PC-9 (cell line): ENCODE results near the gene DACH1. TPM values are rescaled to one million over a fixed set of nuclear protein-coding genes. Genes with fewer than 3 reads are reported as not detected.

Experiments
- BruUV-seq: library from RNA; stranded (reverse); fragments of 400-500 nt; replicated peaks from 2 replicates; lab custom pipeline; 2021; lab: Mats Ljungman, UMichigan
- CTCF ChIA-PET: fragments of 300-600 bp; sonication (Branson Sonifier 250); formaldehyde crosslinking; loops from one replicate; lab custom pipeline; 2022; ENCODE audit warnings: antibody characterized with exemption; lab: Charles Lee
- POLR2A ChIA-PET: fragments of 300-600 bp; sonication (Branson Sonifier 250); formaldehyde crosslinking; loops from one replicate; lab custom pipeline; 2022; ENCODE audit warnings: antibody characterized with exemption; ENCODE audit not compliant: unreplicated experiment; lab: Charles Lee
- DNase-seq, 2 experiments: peaks; one replicate each; pipeline versions ENCODE4 v3.0.0 to v3.0.0-alpha.2; 2015 to 2022; ENCODE audit warnings: mixed read lengths in 1 of 2
- H2AFZ ChIP-seq: fragments of 200-600 bp; sonication (generic); 2 replicates; pipeline ENCODE4 v1.8.1; 2017; ENCODE audit warnings: antibody characterized with exemption
- H3F3A ChIP-seq: fragments of 200-600 bp; sonication (generic); 2 replicates; pipeline ENCODE4 v1.8.1; 2017; ENCODE audit warnings: antibody characterized with exemption, mild to moderate bottlenecking, low read depth; ENCODE audit not compliant: insufficient read depth
- H3K27ac ChIP-seq: fragments of 200-600 bp; sonication (generic); 2 replicates; pipeline ENCODE4 v1.6.1; 2016; ENCODE audit warnings: mixed run types
- H3K27me3 ChIP-seq: fragments of 200-600 bp; sonication (generic); 2 replicates; pipeline ENCODE4 v1.6.1; 2016; ENCODE audit warnings: low read depth, mixed run types; ENCODE audit not compliant: insufficient read depth
- H3K36me3 ChIP-seq: fragments of 200-600 bp; sonication (generic); 2 replicates; pipeline ENCODE4 v1.6.1; 2016; ENCODE audit warnings: low read depth, mixed run types
- H3K4me1 ChIP-seq: fragments of 200-600 bp; sonication (generic); replicated peaks from 2 replicates; pipeline ENCODE4 v1.6.1; 2016; ENCODE audit warnings: mixed run types; ENCODE audit not compliant: insufficient read depth
- H3K4me2 ChIP-seq: fragments of 200-600 bp; sonication (generic); 2 replicates; pipeline ENCODE4 v1.6.1; 2017; ENCODE audit warnings: mixed run types
- H3K4me3 ChIP-seq: fragments of 200-600 bp; sonication (generic); 2 replicates; pipeline ENCODE4 v1.6.1; 2016; ENCODE audit warnings: mixed run types
- H3K79me2 ChIP-seq: fragments of 200-600 bp; sonication (generic); 2 replicates; pipeline ENCODE4 v1.6.1; 2017; ENCODE audit warnings: low read depth, mixed run types
- H3K9me2 ChIP-seq: fragments of 200-600 bp; sonication (generic); 2 replicates; pipeline ENCODE4 v1.8.1; 2017; ENCODE audit warnings: mild to moderate bottlenecking; ENCODE audit not compliant: insufficient read depth
- H3K9me3 ChIP-seq: fragments of 200-600 bp; sonication (generic); 2 replicates; pipeline ENCODE4 v1.8.1; 2016; ENCODE audit warnings: low read depth; ENCODE audit not compliant: insufficient read depth
- H4K20me1 ChIP-seq: fragments of 200-600 bp; sonication (generic); 2 replicates; pipeline ENCODE4 v1.8.1; 2017; ENCODE audit not compliant: insufficient read depth
- EZH2 ChIP-seq: fragments of 200-600 bp; sonication (generic); IDR thresholded peaks from 2 replicates; pipeline ENCODE4 v1.8.0; 2017; ENCODE audit warnings: antibody characterized with exemption, low read depth
- intact Hi-C: fragments of 100-400 bp; cut with micrococcal nuclease; formaldehyde crosslinking; loops from one replicate; pipeline ENCODE4 v1.10.0; 2022; ENCODE audit not compliant: unreplicated experiment
- total RNA-seq: library from RNA; stranded (reverse); gene quantifications from 2 replicates; pipeline ENCODE4 v1.2.3, GENCODE V29; 2021
- TF ChIP-seq, protein P1 (sequence below): fragments of 200-600 bp; sonication (generic); conservative IDR thresholded peaks from 2 replicates; pipeline ENCODE4 v1.6.1; 2017; ENCODE audit warnings: mixed run types, antibody characterized with exemption, mild to moderate bottlenecking, moderate library complexity

The DACH1 gene
- total RNA-seq, 1 experiment from 2014 or later, result 1.5 TPM

GRCh38 chr13:71882120-71882519 is 15.1 kb upstream of the DACH1 start:
- H3K79me2 ChIP-seq, result no peaks in the 10 kb centered on the region
- no TSS peak for BruUV-seq
- POLR2A ChIA-PET, result no interaction called here

GRCh38 chr13:71880753-71881541 is 13.9 kb upstream of the DACH1 start:
- no peaks in the 10 kb centered on the region for H3K9me2 ChIP-seq
- H3K4me3 ChIP-seq, result no peak overlapping the region
- H3K79me2 ChIP-seq, result no peaks in the 10 kb centered on the region
- intact Hi-C loops, result loop anchor here (5.0 kb wide), 1 partner anchor 411 kb away; no protein-coding TSS in a partner anchor
- H4K20me1 ChIP-seq, result no peaks in the 10 kb centered on the region
- peak in 1 of 2 experiments; percentile 38 for DNase-seq
- BruUV-seq, result no TSS peak
- H3F3A ChIP-seq, result no peaks in the 10 kb centered on the region
- no peak overlapping the region for H2AFZ ChIP-seq
- no peaks in the 10 kb centered on the region for H3K9me3 ChIP-seq
- no peak for TF ChIP-seq EZH2
- TF ChIP-seq, protein P1, sequence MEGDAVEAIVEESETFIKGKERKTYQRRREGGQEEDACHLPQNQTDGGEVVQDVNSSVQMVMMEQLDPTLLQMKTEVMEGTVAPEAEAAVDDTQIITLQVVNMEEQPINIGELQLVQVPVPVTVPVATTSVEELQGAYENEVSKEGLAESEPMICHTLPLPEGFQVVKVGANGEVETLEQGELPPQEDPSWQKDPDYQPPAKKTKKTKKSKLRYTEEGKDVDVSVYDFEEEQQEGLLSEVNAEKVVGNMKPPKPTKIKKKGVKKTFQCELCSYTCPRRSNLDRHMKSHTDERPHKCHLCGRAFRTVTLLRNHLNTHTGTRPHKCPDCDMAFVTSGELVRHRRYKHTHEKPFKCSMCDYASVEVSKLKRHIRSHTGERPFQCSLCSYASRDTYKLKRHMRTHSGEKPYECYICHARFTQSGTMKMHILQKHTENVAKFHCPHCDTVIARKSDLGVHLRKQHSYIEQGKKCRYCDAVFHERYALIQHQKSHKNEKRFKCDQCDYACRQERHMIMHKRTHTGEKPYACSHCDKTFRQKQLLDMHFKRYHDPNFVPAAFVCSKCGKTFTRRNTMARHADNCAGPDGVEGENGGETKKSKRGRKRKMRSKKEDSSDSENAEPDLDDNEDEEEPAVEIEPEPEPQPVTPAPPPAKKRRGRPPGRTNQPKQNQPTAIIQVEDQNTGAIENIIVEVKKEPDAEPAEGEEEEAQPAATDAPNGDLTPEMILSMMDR, result no peak
- H3K27me3 ChIP-seq, result no peaks in the 10 kb centered on the region
- H3K4me2 ChIP-seq, result no peak overlapping the region
- ChIA-PET POLR2A (no interaction called here), CTCF (no interaction called here)
- H3K36me3 ChIP-seq, result no peaks in the 10 kb centered on the region
- no peak overlapping the region for H3K27ac ChIP-seq
- no peaks in the 10 kb centered on the region for H3K4me1 ChIP-seq

More at GRCh38 chr13:71882120-71882519, 15.1 kb upstream of the DACH1 start:
- Histone ChIP-seq H3K4me2 (no peak overlapping the region), H3K4me3 (no peak overlapping the region), H3F3A (no peaks in the 10 kb centered on the region), H4K20me1 (no peaks in the 10 kb centered on the region), H3K9me3 (no peaks in the 10 kb centered on the region), H3K36me3 (no peaks in the 10 kb centered on the region), H3K4me1 (no peaks in the 10 kb centered on the region), H3K27me3 (no peaks in the 10 kb centered on the region), H3K27ac (no peak overlapping the region), H2AFZ (no peak overlapping the region), H3K9me2 (no peaks in the 10 kb centered on the region)
- DNase-seq, result no peak
- CTCF ChIA-PET, result no interaction called here
- intact Hi-C loops, result loop anchor here (5.0 kb wide), 1 partner anchor 410 kb away; no protein-coding TSS in a partner anchor
- TF ChIP-seq EZH2, result no peak
- TF ChIP-seq, protein P1, result no peak

DNA sequence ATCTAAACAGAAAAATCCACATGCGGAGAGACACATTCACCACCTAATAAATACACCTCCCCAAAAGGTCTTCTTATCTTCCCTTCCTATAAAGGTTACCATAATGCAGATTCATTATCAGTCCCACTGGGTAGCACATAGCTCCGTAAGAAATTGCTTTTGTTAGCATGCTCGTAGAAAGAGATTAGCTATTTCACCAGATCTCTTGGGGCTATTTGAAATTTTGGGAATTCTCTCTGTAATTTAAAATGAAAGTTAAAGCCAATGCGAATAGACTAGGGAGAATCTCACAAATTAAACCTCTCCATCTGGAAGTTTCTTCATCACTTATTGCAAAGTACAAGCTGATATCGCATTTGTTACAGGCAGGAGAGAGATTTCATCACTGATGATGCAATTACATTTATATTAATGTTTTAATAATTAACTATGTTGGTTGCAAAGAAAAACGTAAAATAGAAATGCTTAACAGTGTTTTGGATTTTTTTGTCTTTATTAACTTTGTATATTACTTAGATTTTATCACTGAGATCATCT is 12.9 kb upstream of the DACH1 start:
- no peaks in the 10 kb centered on the region for H4K20me1 ChIP-seq
- H3K4me2 ChIP-seq, result no peak overlapping the region
- intact Hi-C loops, result loop anchor here (5.0 to 10.0 kb wide), 2 partner anchors 412 to 575 kb away; no protein-coding TSS in a partner anchor
- no peak overlapping the region for H2AFZ ChIP-seq
- BruUV-seq, result no TSS peak
- TF ChIP-seq, protein P1, result no peak
- TF ChIP-seq EZH2, result no peak
- ChIA-PET POLR2A (no interaction called here), CTCF (no interaction called here)
- H3F3A ChIP-seq, result no peaks in the 10 kb centered on the region
- no peaks in the 10 kb centered on the region for H3K27me3 ChIP-seq
- H3K9me3 ChIP-seq, result no peaks in the 10 kb centered on the region
- H3K27ac ChIP-seq, result no peak overlapping the region
- H3K36me3 ChIP-seq, result no peaks in the 10 kb centered on the region
- DNase-seq, result no peak
- no peak overlapping the region for H3K4me3 ChIP-seq
- no peaks in the 10 kb centered on the region for H3K79me2 ChIP-seq
- no peaks in the 10 kb centered on the region for H3K9me2 ChIP-seq
- no peaks in the 10 kb centered on the region for H3K4me1 ChIP-seq
